GM18520 (cell line): Measurements from ENCODE around the gene RFX2.
"Not testable (repeated sequence)": the region's sequence is repeated elsewhere in the genome, so short reads cannot be mapped to it uniquely, and the experiment has no call there.

Experiments used
- ATAC-seq: cut with Tn5 transposase; IDR thresholded peaks from one replicate; pipeline ENCODE4 v1.9.1; 2021; ENCODE audit not compliant: unreplicated experiment

The RFX2 gene

GRCh38 chr19:6041991-6042481 is 68.3 kb downstream of the RFX2 start:
- no peak for ATAC-seq

GRCh38 chr19:6041071-6041470 is 69.2 kb downstream of the RFX2 start:
- ATAC-seq: no peak

- ATAC-seq: no peak
Observed at GRCh38 chr19:6039566-6040225, 70.6 kb downstream of the RFX2 start.

- no peak for ATAC-seq
Observed at GRCh38 chr19:6038634-6039405, 71.5 kb downstream of the RFX2 start.

GRCh38 chr19:6035026-6035425 is 75.3 kb downstream of the RFX2 start:
- ATAC-seq: no peak

- no peak for ATAC-seq
Observed at GRCh38 chr19:6034512-6034911, 75.8 kb downstream of the RFX2 start.

GRCh38 chr19:6033744-6034264 is 76.5 kb downstream of the RFX2 start:
- no peak for ATAC-seq

- no peak for ATAC-seq
Observed at GRCh38 chr19:6032827-6033226, 77.5 kb downstream of the RFX2 start.

- no peak for ATAC-seq
Observed at GRCh38 chr19:6032381-6032780, 77.9 kb downstream of the RFX2 start.

- no peak for ATAC-seq
Observed at GRCh38 chr19:6030214-6030507, 80.1 kb downstream of the RFX2 start.

GRCh38 chr19:6026390-6027227 is 83.7 kb downstream of the RFX2 start:
- ATAC-seq: no peak

GRCh38 chr19:6024756-6025155 is 85.5 kb downstream of the RFX2 start:
- not testable (repeated sequence) for ATAC-seq

- no peak for ATAC-seq
Observed at GRCh38 chr19:6023936-6024335, 86.4 kb downstream of the RFX2 start.

- no peak for ATAC-seq
Observed at GRCh38 chr19:6023085-6023682, 87.1 kb downstream of the RFX2 start.

- ATAC-seq: no peak
Observed at GRCh38 chr19:6022570-6023064, 87.7 kb downstream of the RFX2 start.

- ATAC-seq: no peak
Observed at GRCh38 chr19:6021878-6022569, 88.3 kb downstream of the RFX2 start.

- ATAC-seq: no peak
Observed at GRCh38 chr19:6020972-6021805, 89.1 kb downstream of the RFX2 start.

- no peak for ATAC-seq
Observed at GRCh38 chr19:6020166-6020882, 90.0 kb downstream of the RFX2 start.

- ATAC-seq: no peak
Observed at GRCh38 chr19:6018786-6019185, 91.5 kb downstream of the RFX2 start.
